Measurements from ENCODE around the gene EPO.
"Not testable (repeated sequence)": the region's sequence is repeated elsewhere in the genome, so short reads cannot be mapped to it uniquely, and the experiment has no call there.

The EPO gene

GRCh38 chr7:100731937-100732636, 11.8 kb downstream of the EPO start:
- no peak for FAIRE-seq
- DNase-seq (ENCODE audit: insufficient read length, low spot score): no peak

GRCh38 chr7:100735730-100736129, 15.5 kb downstream of the EPO start:
- FAIRE-seq: no peak
- no peak for DNase-seq (ENCODE audit: insufficient read length, low spot score)

- DNase-seq (ENCODE audit: insufficient read length, low spot score) (no peak), FAIRE-seq (no peak)
Measured at GRCh38 chr7:100736671-100737070, 16.4 kb downstream of the EPO start.

GRCh38 chr7:100739934-100740333, 19.7 kb downstream of the EPO start:
- no peak for DNase-seq (ENCODE audit: insufficient read length, low spot score)

GRCh38 chr7:100744605-100745004, 24.3 kb downstream of the EPO start:
- DNase-seq (ENCODE audit: insufficient read length, low spot score) (no peak), FAIRE-seq (no peak)

More at GRCh38 chr7:100739934-100740333, 19.7 kb downstream of the EPO start:
- FAIRE-seq: no peak

DNA sequence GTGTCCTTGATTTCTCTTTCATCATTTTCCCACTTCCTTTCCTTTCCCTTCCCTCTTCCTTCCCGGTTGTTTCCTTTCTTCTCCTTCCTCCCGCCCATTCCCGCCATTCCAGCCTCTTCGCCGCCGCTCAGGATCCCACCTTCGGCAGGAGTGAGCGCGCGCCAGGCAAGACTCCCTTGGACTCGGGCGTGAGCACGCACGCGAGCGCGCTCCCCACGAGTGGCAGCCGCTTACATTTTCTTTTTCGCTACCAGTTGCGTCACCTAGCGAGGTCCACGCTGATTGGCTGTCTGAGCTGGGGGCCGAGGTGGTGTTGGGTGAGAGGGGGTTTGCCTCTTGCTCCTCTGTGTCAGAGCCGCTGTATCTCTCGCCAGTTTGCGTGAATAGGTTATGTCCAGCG, 24.9 kb downstream of the EPO start:
- DNase-seq (ENCODE audit: insufficient read length, low spot score) (peak; percentile 37), FAIRE-seq (no peak)

GRCh38 chr7:100752994-100753393, 32.7 kb downstream of the EPO start:
- DNase-seq (ENCODE audit: insufficient read length, low spot score) (no peak), FAIRE-seq (no peak)

DNA sequence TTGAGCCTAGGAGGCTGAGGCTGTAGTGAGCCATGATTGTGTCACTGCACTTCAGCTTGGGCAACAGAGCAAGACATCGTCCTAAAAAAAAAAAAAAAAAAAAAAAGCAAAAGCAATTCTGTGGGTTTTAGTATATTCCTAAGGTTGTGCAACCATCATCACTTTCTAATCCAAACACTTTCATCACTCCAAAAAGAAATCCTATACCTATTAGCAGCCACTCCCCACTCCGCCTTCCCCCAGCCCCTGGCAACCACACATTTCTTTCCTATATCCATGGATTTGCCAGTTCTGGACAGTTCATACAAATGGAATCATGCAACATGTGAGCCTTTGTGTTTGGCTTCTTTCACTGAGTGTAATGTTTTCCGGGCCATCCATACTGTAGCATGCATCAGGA, 33.5 kb downstream of the EPO start:
- FAIRE-seq (no peak), DNase-seq (ENCODE audit: insufficient read length, low spot score) (no peak)

DNA sequence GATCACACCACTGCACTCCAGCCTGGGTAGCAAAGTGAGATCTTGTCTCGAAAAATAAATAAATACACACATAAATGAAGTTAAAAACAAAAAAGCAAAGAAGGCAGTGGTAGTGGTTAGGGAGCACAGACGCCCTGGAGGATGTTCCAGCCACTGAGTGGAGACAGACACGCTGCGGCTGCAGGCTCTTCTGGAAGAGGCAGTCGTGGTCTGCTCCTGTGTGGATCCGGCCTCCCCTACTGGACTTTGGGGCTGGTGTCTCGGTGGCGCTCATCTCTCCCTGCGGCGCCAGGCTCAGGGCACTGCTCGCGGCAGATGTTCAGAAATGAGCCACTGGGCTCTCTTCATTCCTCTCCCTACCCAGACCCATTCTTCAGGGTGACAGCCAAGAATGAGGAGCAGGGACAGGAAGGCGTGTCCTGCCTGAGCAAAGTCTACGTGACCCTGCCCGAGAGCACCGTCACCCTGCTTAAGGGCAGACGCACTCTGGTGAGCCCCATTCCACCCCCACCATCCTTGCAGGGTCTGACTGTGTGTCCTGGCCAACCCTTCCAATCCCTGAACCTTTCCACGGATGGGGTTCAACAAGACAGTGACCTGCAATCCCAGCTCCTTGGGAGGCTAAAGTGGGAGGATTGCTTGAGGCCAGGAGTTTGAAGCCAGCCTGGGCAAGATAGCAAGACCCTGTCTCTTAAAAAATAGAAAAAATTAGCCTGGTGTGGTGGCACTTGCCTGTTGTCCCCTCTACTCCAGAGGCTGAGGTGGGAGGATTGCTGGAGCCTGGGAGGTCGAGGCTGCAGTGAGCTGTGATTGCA, 39.3 kb downstream of the EPO start:
- FAIRE-seq: no peak
- DNase-seq (ENCODE audit: insufficient read length, low spot score): no peak

GRCh38 chr7:100762841-100763240, 42.6 kb downstream of the EPO start:
- FAIRE-seq; DNase-seq (ENCODE audit: insufficient read length, low spot score): not testable (repeated sequence)

GRCh38 chr7:100763556-100764140, 43.4 kb downstream of the EPO start:
- FAIRE-seq (no peak), DNase-seq (ENCODE audit: insufficient read length, low spot score) (no peak)

- FAIRE-seq (no peak), DNase-seq (ENCODE audit: insufficient read length, low spot score) (no peak)
Measured at GRCh38 chr7:100764841-100765240, 44.6 kb downstream of the EPO start.

GRCh38 chr7:100765250-100765649, 45.0 kb downstream of the EPO start:
- DNase-seq (ENCODE audit: insufficient read length, low spot score): no peak
- FAIRE-seq: no peak

GRCh38 chr7:100768784-100769183, 48.5 kb downstream of the EPO start:
- no peak for DNase-seq (ENCODE audit: insufficient read length, low spot score)
- no peak for FAIRE-seq

Data from HTR-8/SVneo (cell line).